Progenitor cell of endocrine pancreas (in vitro differentiated cells): ENCODE data around the gene EEF1A2. TPM values are rescaled to one million over a fixed set of nuclear protein-coding genes. Genes with fewer than 3 reads are reported as not detected.

Experiments used
- DNase-seq: peaks from one replicate; pipeline ENCODE4 v3.0.0; 2021; ENCODE audit warnings: low spot score; ENCODE audit not compliant: unreplicated experiment
- H3K27ac Mint-ChIP-seq: 2 replicates; pipeline ENCODE4 v1.8.0; 2021; ENCODE audit warnings: mild to moderate bottlenecking, moderate library complexity, mixed read lengths
- H3K27me3 Mint-ChIP-seq: 2 replicates; pipeline ENCODE4 v1.8.0; 2021; ENCODE audit warnings: mixed read lengths
- H3K36me3 Mint-ChIP-seq: 2 replicates; pipeline ENCODE4 v1.8.0; 2022; ENCODE audit warnings: mixed read lengths; ENCODE audit not compliant: insufficient read depth
- H3K4me1 Mint-ChIP-seq: 2 replicates; pipeline ENCODE4 v1.8.0; 2021; ENCODE audit warnings: low read depth, mixed read lengths
- H3K4me3 Mint-ChIP-seq: 2 replicates; pipeline ENCODE4 v1.8.0; 2021; ENCODE audit warnings: low read depth, mild to moderate bottlenecking, moderate library complexity, mixed read lengths
- H3K9me3 Mint-ChIP-seq: 2 replicates; pipeline ENCODE4 v1.8.0; 2021; ENCODE audit warnings: low read depth, mixed read lengths
- CTCF ChIP-seq: fragments of 200-600 bp; sonication (generic); IDR thresholded peaks from one replicate; pipeline ENCODE4 v1.5.0; 2021; ENCODE audit warnings: antibody characterized with exemption, mild to moderate bottlenecking; ENCODE audit not compliant: unreplicated experiment
- total RNA-seq: library from RNA; stranded (reverse); gene quantifications from 2 replicates; pipeline ENCODE4 v1.2.1, GENCODE V29; 2021

EEF1A2 gene
- total RNA-seq, 1 donor from 2014 or later = 11.0 TPM

DNA sequence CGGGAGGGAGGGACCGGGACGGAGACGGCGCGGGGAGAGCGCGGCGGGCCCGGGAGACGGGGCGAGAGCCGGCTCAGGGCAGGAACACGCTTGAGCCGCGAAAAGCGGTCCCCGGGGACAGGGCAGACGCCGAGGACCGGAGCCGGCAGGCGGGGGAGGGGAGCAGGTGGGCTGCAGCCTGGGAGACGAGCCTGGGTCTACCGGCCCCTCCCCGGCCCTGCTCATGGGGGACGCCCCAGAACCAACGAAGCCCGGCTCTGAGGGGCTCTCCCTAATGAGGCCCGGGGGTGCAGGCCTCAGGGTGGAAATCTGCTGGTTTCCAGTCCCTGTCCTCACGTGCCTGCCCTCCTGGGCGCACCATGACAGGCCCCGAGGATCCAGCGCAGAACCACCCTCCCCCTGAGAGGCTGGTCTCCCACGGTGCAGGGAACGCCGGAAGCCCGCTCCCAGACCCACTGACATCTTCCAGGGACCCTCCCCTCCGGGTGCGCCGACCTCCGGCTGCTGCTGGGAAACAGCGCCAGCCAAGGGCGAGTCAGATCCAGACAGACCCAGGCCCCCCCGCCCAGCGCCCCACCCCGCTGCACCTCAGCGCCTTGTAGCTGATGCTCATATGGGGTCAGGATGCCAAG is 571 bp upstream of the EEF1A2 start:
- Mint-ChIP-seq H3K9me3 (no peaks in the 10 kb centered on the region), H3K36me3 (no peaks in the 10 kb centered on the region), H3K27ac (no peak overlapping the region), H3K4me1 (peaks cover 1% of the 10 kb centered on the region), H3K4me3 (no peak overlapping the region), H3K27me3 (peaks cover 26% of the 10 kb centered on the region)
- peak; percentile 21 for DNase-seq
- no peak for TF ChIP-seq CTCF

DNA sequence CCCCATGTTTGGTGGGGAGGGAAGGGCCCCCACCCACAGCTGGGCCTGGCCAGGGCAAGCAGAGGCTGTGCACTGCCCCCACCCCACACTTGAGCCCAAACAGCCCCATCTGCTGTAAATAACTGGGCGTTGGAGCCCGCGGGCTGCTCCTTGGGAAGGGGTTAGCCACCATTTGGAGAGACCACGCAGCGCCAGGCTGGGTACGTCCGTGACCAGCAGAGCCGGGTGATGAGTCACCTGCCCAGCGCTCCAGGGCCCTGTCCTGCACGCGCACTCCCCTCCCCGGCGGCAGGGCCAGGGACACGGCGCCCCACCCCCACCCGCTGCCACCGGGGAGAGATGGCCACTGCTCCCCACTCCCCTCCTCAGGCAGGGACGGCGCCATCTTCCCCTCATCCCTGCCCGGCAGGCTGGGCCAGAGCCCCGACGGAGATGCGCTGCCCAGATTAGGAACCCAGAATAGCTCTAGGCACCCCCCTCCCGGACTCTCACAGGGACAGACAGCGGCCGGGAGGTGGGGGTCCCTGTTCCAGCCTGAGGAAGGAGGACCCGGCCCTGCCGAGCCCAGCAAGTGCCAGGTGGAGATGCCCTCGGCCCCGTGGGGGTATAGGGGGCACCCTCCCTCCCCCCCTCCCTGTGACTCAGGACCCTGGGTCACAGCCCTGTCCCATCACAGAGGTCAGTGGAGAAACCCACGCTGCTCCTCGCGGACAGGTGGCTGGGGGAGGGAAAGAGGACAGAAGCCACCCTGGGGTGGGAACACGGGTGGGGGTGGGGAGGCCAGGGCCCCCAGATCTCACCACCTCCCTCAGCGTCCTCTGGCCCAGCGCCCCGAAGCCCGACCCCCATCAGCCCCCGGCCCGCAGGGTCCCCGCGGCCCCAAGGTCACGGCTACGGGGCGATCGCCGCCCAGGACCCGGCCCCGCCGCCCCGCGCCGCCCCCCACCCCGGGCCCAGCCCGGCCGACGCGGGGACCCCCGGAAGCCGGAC is 642 bp downstream of the EEF1A2 start:
- Mint-ChIP-seq H3K36me3 (no peaks in the 10 kb centered on the region), H3K4me3 (peak overlapping the region; percentile 51), H3K4me1 (peaks cover 1% of the 10 kb centered on the region), H3K27ac (no peak overlapping the region), H3K9me3 (no peaks in the 10 kb centered on the region), H3K27me3 (peaks cover 19% of the 10 kb centered on the region)
- peak; percentile 6 for DNase-seq
- no peak for TF ChIP-seq CTCF

- Mint-ChIP-seq H3K9me3 (peaks cover 3% of the 10 kb centered on the region), H3K4me1 (peaks cover 1% of the 10 kb centered on the region), H3K4me3 (no peak overlapping the region), H3K36me3 (no peaks in the 10 kb centered on the region), H3K27me3 (peaks cover 19% of the 10 kb centered on the region), H3K27ac (no peak overlapping the region)
- DNase-seq = peak; percentile 9
- TF ChIP-seq CTCF = no peak
Observed at GRCh38 chr20:63497138-63497945, 1.5 kb downstream of the EEF1A2 start.

GRCh38 chr20:63496596-63497120 is 2.2 kb downstream of the EEF1A2 start:
- peaks cover 19% of the 10 kb centered on the region for H3K27me3 Mint-ChIP-seq
- no peak overlapping the region for H3K4me3 Mint-ChIP-seq
- TF ChIP-seq CTCF = no peak
- H3K36me3 Mint-ChIP-seq = no peaks in the 10 kb centered on the region
- DNase-seq = peak; percentile 8
- H3K9me3 Mint-ChIP-seq = peaks cover 4% of the 10 kb centered on the region
- no peak overlapping the region for H3K27ac Mint-ChIP-seq
- H3K4me1 Mint-ChIP-seq = peaks cover 1% of the 10 kb centered on the region
